Loucy (cell line): ENCODE results near the gene LDLRAD4.

Source experiments
- EZH2phosphoT487 ChIP-seq: fragments of 200-600 bp; IDR thresholded peaks from 2 replicates; pipeline ENCODE4 v1.6.1; 2018; ENCODE audit warnings: antibody characterized with exemption, mild to moderate bottlenecking, moderate library complexity, borderline replicate concordance
- TF ChIP-seq, protein P1 (sequence below): fragments of 200-600 bp; sonication (generic); conservative IDR thresholded peaks from 2 replicates; pipeline ENCODE4 v1.5.1; 2014; ENCODE audit warnings: mild to moderate bottlenecking, antibody characterized with exemption, low read length

- TF ChIP-seq, protein P1, sequence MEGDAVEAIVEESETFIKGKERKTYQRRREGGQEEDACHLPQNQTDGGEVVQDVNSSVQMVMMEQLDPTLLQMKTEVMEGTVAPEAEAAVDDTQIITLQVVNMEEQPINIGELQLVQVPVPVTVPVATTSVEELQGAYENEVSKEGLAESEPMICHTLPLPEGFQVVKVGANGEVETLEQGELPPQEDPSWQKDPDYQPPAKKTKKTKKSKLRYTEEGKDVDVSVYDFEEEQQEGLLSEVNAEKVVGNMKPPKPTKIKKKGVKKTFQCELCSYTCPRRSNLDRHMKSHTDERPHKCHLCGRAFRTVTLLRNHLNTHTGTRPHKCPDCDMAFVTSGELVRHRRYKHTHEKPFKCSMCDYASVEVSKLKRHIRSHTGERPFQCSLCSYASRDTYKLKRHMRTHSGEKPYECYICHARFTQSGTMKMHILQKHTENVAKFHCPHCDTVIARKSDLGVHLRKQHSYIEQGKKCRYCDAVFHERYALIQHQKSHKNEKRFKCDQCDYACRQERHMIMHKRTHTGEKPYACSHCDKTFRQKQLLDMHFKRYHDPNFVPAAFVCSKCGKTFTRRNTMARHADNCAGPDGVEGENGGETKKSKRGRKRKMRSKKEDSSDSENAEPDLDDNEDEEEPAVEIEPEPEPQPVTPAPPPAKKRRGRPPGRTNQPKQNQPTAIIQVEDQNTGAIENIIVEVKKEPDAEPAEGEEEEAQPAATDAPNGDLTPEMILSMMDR, result no peak
- no peak for TF ChIP-seq EZH2phosphoT487
Measured at GRCh38 chr18:13530033-13530878, 311.7 kb downstream of the LDLRAD4 start.
